ENCODE results near the gene TTLL6. TPM values are rescaled to one million over a fixed set of nuclear protein-coding genes. Genes with fewer than 3 reads are reported as not detected.
"Not testable (repeated sequence)": the region's sequence is repeated elsewhere in the genome, so short reads cannot be mapped to it uniquely, and the experiment has no call there.

The TTLL6 gene
- total and polyA plus RNA-seq, 12 donors: under 0.01 to 2.0 (median 0.44) TPM; not detected in 4

DNA sequence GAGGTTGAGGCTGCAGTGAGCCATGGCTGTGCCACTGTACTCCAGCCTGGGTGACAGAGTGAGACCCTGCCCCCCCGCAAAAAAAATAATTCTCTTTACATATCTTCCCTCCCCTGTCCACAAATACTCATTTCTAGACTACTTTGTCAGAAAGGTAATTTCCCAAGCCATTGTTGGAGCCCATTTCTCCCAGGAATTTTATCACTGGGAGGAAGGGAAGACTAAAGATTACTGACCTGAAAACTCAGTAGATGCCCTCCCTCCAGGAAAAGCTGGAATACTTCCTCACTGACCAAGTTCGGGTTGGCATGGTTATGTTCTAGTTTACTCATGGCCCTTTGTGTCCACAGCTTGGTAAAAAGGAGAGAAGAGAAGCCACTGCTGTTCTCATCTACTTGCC, 17.9 kb upstream of the TTLL6 start:
- Histone ChIP-seq H3K9me3 (replicated peaks in 1 of 3) (no peaks in the 10 kb centered on the region), H3K4me1 (replicated peaks in 1 of 2) (peaks cover 20 to 76% of the 10 kb centered on the region in 2 donors), H3K27me3 (no peaks in the 10 kb centered on the region), H3K4me3 (no peak overlapping the region), H3K27ac (no peak overlapping the region), H3K36me3 (replicated peaks in 1 of 2) (no peaks in the 10 kb centered on the region)
- DNase-seq: no peak
- 61 to 94% (median 65%) methylated on average over 2 of the region's 2 CpGs for WGBS, 4 donors
- TF ChIP-seq POLR2A (IDR thresholded peaks at IDR 0.05): no peak
- TF ChIP-seq, protein P1, sequence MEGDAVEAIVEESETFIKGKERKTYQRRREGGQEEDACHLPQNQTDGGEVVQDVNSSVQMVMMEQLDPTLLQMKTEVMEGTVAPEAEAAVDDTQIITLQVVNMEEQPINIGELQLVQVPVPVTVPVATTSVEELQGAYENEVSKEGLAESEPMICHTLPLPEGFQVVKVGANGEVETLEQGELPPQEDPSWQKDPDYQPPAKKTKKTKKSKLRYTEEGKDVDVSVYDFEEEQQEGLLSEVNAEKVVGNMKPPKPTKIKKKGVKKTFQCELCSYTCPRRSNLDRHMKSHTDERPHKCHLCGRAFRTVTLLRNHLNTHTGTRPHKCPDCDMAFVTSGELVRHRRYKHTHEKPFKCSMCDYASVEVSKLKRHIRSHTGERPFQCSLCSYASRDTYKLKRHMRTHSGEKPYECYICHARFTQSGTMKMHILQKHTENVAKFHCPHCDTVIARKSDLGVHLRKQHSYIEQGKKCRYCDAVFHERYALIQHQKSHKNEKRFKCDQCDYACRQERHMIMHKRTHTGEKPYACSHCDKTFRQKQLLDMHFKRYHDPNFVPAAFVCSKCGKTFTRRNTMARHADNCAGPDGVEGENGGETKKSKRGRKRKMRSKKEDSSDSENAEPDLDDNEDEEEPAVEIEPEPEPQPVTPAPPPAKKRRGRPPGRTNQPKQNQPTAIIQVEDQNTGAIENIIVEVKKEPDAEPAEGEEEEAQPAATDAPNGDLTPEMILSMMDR (IDR thresholded peaks at IDR 0.05): no peak
- intact Hi-C loops (cut with DNase I): no loop called here

DNA sequence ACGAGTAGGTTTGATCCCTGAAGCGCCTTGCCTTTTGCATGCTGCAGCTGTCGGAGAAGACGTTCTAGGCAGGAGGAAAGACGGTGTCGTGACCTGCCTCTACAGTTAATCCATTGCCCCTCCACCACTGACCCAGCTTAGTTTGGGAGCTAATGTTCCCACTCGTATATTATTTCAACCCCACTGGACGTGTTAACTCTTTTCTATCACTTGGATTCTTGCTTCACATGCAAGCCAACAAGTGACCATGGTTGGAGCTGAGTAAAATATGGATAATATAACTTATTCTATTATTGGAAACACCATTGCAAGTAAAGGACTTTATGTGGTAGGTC, 14.5 kb upstream of the TTLL6 start:
- 1 to 2% (median 1%) methylated on average over 8 of the region's 8 CpGs for WGBS, 4 donors
- no peaks in the 10 kb centered on the region for H3K27me3 ChIP-seq
- peak overlapping the region; percentile 58 to 99 (median 76) for H3K4me3 ChIP-seq
- no peaks in the 10 kb centered on the region for H3K36me3 ChIP-seq (replicated peaks in 1 of 2)
- DNase-seq: no peak
- intact Hi-C loops (cut with DNase I): no loop called here
- peak overlapping the region; percentile 95 to 98 (median 97) for H3K27ac ChIP-seq
- TF ChIP-seq, protein P1 (IDR thresholded peaks at IDR 0.05): no peak
- TF ChIP-seq POLR2A (IDR thresholded peaks at IDR 0.05): no peak
- H3K4me1 ChIP-seq (replicated peaks in 1 of 2): peaks cover 16 to 48% of the 10 kb centered on the region in 2 donors
- no peaks in the 10 kb centered on the region for H3K9me3 ChIP-seq (replicated peaks in 1 of 3)

DNA sequence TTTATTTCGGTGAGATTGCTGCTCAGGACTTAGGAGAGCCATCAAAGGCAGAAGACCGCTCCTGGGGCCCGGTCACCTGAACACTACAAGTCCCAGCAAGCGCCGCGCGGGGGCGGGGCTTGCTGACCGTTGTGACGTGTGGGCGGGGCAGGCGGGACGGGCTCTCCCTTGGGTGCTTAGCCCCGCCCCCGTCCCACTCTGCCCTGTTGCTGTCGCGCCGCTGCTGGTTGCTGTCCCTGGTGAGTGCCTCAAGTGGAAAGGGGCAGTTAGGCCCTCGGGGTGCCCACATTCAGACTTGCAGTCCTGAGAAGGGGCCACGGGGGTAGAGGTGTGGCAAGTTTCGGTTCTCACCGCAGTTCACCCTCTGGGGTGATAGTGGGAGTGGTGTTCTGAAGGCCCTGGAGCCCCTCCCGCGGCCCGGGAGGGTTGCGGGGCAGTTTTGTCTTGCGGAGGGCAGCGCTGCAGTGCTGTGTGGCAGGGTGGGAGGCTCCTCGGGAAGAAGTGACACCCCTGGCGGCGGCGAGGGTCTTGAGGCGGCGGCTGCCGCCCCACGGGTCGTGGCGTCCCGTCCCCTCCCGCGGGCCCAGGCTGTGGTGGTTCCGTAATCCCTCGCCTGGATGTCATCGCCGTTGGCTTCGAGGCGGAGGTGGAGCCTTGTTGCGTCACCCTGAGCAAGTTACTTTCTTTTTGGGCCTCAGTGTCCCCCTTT, 14.0 kb upstream of the TTLL6 start, which contains the start of gene CALCOCO2:
Gene CALCOCO2 (plus strand): TSS at position 196 of the 709 bp plus-strand sequence. CDS start 10,673 bp downstream, outside the sequence.
- WGBS, 4 donors: 0 to 2% (median 0%) methylated on average over 13 to 48 of the region's 48 CpGs
- Histone ChIP-seq H3K4me1 (replicated peaks in 1 of 2) (peaks cover 13 to 43% of the 10 kb centered on the region in 2 donors), H3K4me3 (peak within 1 kb of the TSS; percentile 58 to 99 (median 76)), H3K9me3 (replicated peaks in 1 of 3) (no peaks in the 10 kb centered on the region), H3K27me3 (no peaks in the 10 kb centered on the region), H3K27ac (peak within 1 kb of the TSS; percentile 95 to 98 (median 97)), H3K36me3 (replicated peaks in 1 of 2) (no peaks in the 10 kb centered on the region)
- TF ChIP-seq, protein P1 (IDR thresholded peaks at IDR 0.05): peak in 1 of 6 experiments; percentile 22
- peak; percentile 79 to 93 for TF ChIP-seq POLR2A (IDR thresholded peaks at IDR 0.05)
- DNase-seq: peak; percentile 94 to 98 (median 96)
- intact Hi-C loops (cut with DNase I): no loop called here

DNA sequence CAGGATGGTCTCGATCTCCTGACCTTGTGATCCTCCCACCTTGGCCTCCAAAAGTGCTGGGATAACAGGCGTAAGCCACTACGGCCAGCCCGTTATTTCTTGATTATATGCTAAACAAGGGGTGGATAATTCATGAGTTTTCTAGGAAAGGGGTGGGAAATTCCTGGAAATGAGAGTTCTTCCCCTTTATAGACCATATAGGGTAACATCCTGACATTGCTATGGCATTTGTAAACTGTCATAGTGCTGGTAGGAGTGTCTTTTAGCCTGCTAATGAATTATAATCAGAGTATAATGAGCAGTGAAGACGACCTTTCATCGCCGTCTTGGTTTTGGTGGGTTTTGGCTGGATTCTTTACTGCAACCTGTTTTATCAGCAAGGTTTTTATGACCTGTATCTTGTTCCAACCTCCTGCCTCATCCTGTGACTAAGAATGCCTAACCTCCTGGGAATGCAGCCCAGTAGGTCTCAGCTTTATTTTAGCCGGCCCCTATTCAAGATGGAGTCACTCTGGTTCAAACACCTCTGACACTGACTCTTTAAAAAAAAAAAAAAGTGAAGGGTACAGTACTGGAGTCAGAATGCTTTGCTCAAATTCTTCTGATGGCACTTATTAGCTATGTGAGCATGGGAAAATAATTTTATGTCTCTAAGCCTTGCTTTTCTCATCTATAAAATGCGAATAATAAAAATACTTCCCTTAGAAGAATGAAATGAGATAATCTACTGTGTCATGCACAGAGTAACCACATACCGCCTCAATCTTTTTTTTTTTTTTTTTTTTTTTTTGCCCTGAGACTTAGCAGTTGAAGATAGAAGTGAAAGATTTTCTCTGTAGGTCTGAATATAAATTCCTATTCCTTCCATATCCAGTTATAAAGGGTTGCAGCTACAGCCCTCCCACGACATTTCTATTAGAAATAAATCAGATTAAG, 8.7 kb upstream of the TTLL6 start:
- 55 to 62% (median 60%) methylated on average over 11 of the region's 11 CpGs for WGBS, 4 donors

DNA sequence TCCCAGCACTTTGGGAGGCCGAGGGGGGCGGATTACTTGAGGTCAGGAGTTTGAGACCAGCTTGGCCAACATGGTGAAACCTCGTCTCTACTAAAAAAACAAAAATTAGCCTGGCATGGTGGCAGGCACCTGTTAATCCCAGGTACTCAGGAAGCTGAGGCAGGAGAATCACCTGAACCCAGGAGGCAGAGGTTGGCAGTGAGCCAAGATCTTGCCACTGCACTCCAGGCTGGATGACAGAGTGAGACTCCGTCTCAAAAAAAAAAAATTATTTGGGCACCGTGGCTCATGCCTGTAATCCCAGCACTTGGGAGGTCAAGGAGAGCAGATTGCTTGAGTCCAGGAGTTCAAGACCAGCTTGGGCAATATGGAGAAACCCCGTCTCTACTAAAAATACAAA, 3.9 kb upstream of the TTLL6 start:
- H3K27me3 ChIP-seq; H3K36me3 ChIP-seq (replicated peaks in 1 of 2); DNase-seq; H3K4me3 ChIP-seq; intact Hi-C loops (cut with DNase I); H3K9me3 ChIP-seq (replicated peaks in 1 of 3); H3K27ac ChIP-seq: not testable (repeated sequence)
- WGBS, 4 donors: 51 to 68% (median 64%) methylated on average over 3 to 6 of the region's 6 CpGs
- H3K4me1 ChIP-seq (replicated peaks in 1 of 2): peaks cover 6 to 14% of the 10 kb centered on the region in 2 donors

More for the DNA sequence above, 8.7 kb upstream of the TTLL6 start:
- H3K27me3 ChIP-seq: no peaks in the 10 kb centered on the region
- intact Hi-C loops (cut with DNase I): no loop called here
- TF ChIP-seq, protein P1 (IDR thresholded peaks at IDR 0.05): no peak
- TF ChIP-seq POLR2A (IDR thresholded peaks at IDR 0.05): no peak
- H3K9me3 ChIP-seq (replicated peaks in 1 of 3): no peaks in the 10 kb centered on the region
- H3K4me3 ChIP-seq: no peak overlapping the region
- H3K36me3 ChIP-seq (replicated peaks in 1 of 2): no peaks in the 10 kb centered on the region
- DNase-seq: peak in 2 of 7 donors; percentile 26 to 40
- H3K27ac ChIP-seq: no peak overlapping the region
- H3K4me1 ChIP-seq (replicated peaks in 1 of 2): no peaks in the 10 kb centered on the region
